GM18870 (cell line): ENCODE measurements around the gene CRYBA4.

Experiments used
- ATAC-seq: cut with Tn5 transposase; IDR thresholded peaks from one replicate; pipeline ENCODE4 v1.9.1; 2021; ENCODE audit warnings: moderate library complexity; ENCODE audit not compliant: unreplicated experiment

Gene CRYBA4

GRCh38 chr22:26658671-26659478 is 37.1 kb downstream of the CRYBA4 start:
- ATAC-seq: no peak

GRCh38 chr22:26660356-26660755 is 38.6 kb downstream of the CRYBA4 start:
- ATAC-seq: no peak

- no peak for ATAC-seq
Measured at GRCh38 chr22:26660961-26661578, 39.3 kb downstream of the CRYBA4 start.

GRCh38 chr22:26662160-26662559 is 40.4 kb downstream of the CRYBA4 start:
- no peak for ATAC-seq

GRCh38 chr22:26663374-26663923 is 41.7 kb downstream of the CRYBA4 start:
- no peak for ATAC-seq

GRCh38 chr22:26665813-26666231 is 44.1 kb downstream of the CRYBA4 start:
- peak; percentile 14 for ATAC-seq

- ATAC-seq: no peak
Measured at GRCh38 chr22:26667140-26667539, 45.4 kb downstream of the CRYBA4 start.

GRCh38 chr22:26669060-26669481 is 47.3 kb downstream of the CRYBA4 start:
- ATAC-seq: no peak

GRCh38 chr22:26670459-26670858 is 48.7 kb downstream of the CRYBA4 start:
- ATAC-seq: no peak

GRCh38 chr22:26671317-26672059 is 49.7 kb downstream of the CRYBA4 start:
- ATAC-seq: no peak

GRCh38 chr22:26672060-26672471 is 50.3 kb downstream of the CRYBA4 start:
- ATAC-seq: no peak

- peak; percentile 60 for ATAC-seq
Measured at GRCh38 chr22:26672590-26673468, 51.1 kb downstream of the CRYBA4 start.

- ATAC-seq: no peak
Measured at GRCh38 chr22:26673486-26673885, 51.7 kb downstream of the CRYBA4 start.

GRCh38 chr22:26674211-26675190 is 52.7 kb downstream of the CRYBA4 start:
- ATAC-seq: no peak

- ATAC-seq: no peak
Measured at GRCh38 chr22:26675687-26676268, 54.0 kb downstream of the CRYBA4 start.

GRCh38 chr22:26677217-26677616 is 55.5 kb downstream of the CRYBA4 start:
- no peak for ATAC-seq

- no peak for ATAC-seq
Measured at GRCh38 chr22:26679003-26679629, 57.4 kb downstream of the CRYBA4 start.
